Adrenal gland (tissue), 5 donors: ENCODE data around the gene GTF2A1L.

Experiments used
- POLR2A ChIP-seq, 2 donors: fragments of 450-650 bp; IDR thresholded peaks; one replicate each; pipeline ENCODE4 v1.6.1; 2017; ENCODE audit warnings: antibody characterized with exemption in 2 of 2, mild to moderate bottlenecking in 2 of 2, moderate library complexity in 1 of 2
- TF ChIP-seq, protein P1 (sequence below), 6 experiments: fragments of 450-650 bp in 4 of 6; fragments of 200-600 bp in 2 of 6; sonication (generic) in 1 of 6; IDR thresholded peaks; 1 replicate in 5 of 6; 2 replicates in 1 of 6; pipeline versions ENCODE4 v1.5.1 to v1.8.0; 2016 to 2021; ENCODE audit warnings: antibody characterized with exemption in 6 of 6, mild to moderate bottlenecking in 2 of 6, moderate library complexity in 1 of 6
- donor health status: DM: no; HTN: no; CAD: no.

- no peak for TF ChIP-seq POLR2A (IDR thresholded peaks at IDR 0.05)
- TF ChIP-seq, protein P1, sequence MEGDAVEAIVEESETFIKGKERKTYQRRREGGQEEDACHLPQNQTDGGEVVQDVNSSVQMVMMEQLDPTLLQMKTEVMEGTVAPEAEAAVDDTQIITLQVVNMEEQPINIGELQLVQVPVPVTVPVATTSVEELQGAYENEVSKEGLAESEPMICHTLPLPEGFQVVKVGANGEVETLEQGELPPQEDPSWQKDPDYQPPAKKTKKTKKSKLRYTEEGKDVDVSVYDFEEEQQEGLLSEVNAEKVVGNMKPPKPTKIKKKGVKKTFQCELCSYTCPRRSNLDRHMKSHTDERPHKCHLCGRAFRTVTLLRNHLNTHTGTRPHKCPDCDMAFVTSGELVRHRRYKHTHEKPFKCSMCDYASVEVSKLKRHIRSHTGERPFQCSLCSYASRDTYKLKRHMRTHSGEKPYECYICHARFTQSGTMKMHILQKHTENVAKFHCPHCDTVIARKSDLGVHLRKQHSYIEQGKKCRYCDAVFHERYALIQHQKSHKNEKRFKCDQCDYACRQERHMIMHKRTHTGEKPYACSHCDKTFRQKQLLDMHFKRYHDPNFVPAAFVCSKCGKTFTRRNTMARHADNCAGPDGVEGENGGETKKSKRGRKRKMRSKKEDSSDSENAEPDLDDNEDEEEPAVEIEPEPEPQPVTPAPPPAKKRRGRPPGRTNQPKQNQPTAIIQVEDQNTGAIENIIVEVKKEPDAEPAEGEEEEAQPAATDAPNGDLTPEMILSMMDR (IDR thresholded peaks at IDR 0.05), result no peak
Measured at GRCh38 chr2:48674933-48675332, 57.3 kb downstream of the GTF2A1L start.
